Hematopoietic multipotent progenitor cell treated with erythropoietin and hydrocortisone succinate and interleukin-3 and kit ligand, for 8 days (in vitro differentiated cells): ENCODE data around the gene NCK1.
A peak's percentile ranks its signal among the peaks of the same experiment; 100 is the strongest.
"Not testable (repeated sequence)": the region's sequence is repeated elsewhere in the genome, so short reads cannot be mapped to it uniquely, and the experiment has no call there.

Experiments used
- DNase-seq: peaks from one replicate; pipeline ENCODE4 v3.0.0-alpha.2; 2015

NCK1 gene

GRCh38 chr3:136949708-136950107 lies 87.7 kb downstream of the NCK1 start:
- DNase-seq, result no peak

DNA sequence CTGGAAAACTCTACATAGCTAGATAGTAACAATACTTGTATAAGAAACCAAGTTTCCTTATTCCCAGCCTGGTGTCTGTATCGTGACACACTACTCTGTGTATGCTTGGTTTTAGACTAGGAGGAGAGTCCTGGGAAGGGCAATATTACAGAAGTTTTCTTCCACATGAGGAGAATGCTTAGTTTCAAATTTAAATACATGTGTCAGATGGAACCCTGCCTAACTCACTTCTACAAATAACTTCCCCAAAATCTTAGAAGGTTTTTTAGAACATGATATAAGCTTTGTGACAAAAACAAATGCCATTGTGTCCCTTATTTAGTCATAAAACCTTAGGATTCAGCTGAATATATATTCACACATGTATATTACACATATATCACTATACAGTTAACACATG lies 88.6 kb downstream of the NCK1 start:
- DNase-seq, result no peak

- DNase-seq, result no peak
Measured at GRCh38 chr3:136952292-136952691, 90.3 kb downstream of the NCK1 start.

- DNase-seq, result no peak
Measured at GRCh38 chr3:136954251-136954650, 92.2 kb downstream of the NCK1 start.

GRCh38 chr3:136954980-136955780 lies 93.2 kb downstream of the NCK1 start:
- DNase-seq, result no peak

- no peak for DNase-seq
Measured at GRCh38 chr3:136955813-136956212, 93.8 kb downstream of the NCK1 start.

DNA sequence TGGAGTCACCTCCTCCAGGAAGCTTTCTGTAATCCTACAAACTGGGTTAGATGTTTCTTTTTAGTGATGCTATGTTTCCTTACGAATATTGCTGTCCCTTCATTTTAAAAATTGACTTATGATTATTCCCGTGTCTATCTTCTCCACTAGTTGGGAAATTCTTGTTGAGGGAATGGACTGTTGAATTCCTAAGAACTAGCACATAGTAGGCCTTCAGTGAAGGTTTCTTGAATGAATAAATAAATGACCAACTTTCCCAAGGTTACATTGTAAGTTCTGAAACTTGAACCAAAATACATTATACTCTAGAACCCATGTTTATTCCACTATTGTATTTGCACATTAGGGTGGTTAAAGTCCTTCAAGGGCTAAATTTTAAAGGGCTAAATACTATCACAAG lies 95.0 kb downstream of the NCK1 start:
- no peak for DNase-seq

DNA sequence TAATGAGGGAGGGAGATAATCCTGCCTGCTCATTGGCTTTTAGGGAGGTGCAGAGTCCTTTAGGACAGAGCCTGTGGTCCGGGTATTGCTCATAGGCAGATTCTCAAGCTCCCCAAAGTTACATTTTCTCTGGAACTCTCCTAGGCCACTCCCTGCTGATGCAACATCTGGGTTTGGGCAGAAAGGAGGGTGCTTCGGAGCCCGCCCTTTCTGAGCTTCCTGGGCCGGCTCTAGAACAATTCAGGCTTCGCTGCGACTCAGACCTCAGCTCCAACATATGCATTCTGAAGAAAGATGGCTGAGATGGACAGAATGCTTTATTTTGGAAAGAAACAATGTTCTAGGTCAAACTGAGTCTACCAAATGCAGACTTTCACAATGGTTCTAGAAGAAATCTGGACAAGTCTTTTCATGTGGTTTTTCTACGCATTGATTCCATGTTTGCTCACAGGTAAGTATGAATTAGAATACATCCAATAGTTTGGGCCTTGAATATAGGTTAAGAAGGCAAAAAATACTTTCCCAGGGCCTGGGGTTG lies 95.8 kb downstream of the NCK1 start, which contains the start of gene IL20RB:
Gene IL20RB, plus strand, starts transcription at position 233 of the 538 bp plus-strand sequence. Its CDS starts 131 bp downstream, at position 364.
- DNase-seq, result no peak

DNA sequence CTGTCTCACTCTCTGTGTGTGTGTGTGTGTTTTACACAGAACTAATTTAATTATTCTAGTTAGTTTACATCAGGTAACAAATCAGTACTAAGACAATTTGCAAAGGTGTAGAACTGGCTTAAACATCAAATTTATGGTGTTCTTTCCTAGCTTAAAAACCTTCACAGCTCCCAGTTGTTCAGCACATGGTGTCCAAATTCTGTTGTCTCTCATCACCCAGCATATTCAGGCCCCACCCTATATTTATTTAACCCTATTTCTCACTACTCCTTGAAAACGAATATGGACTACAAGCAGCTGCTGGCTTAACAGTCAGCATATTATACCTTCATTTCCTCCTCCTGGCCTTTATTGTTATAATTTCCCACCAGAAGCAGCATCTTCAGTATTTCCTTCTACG lies 96.9 kb downstream of the NCK1 start:
- DNase-seq, result no peak

- DNase-seq, result no peak
Measured at GRCh38 chr3:136959599-136959998, 97.6 kb downstream of the NCK1 start.

- no peak for DNase-seq
Measured at GRCh38 chr3:136960838-136961836, 99.1 kb downstream of the NCK1 start.

DNA sequence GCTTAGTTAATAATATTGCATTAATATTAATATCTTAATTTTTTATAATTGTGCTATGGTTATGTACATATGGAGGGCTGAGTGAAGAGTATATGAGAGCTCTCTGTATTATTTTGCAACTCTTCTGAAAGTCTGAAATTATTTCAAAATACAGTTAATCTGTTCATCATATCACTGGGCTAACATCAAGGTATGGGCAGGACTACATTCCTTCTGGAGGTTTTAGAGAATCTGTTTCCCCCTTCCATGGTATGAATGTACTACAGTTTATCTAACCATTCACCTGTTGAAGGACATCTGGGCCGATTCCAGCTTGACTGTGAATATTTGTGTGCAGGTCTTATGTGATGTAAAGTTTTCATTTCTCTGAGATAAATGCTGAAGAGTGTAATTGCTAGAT lies 100.9 kb downstream of the NCK1 start:
- no peak for DNase-seq

- not testable (repeated sequence) for DNase-seq
Measured at GRCh38 chr3:136969539-136969938, 107.5 kb downstream of the NCK1 start.

DNA sequence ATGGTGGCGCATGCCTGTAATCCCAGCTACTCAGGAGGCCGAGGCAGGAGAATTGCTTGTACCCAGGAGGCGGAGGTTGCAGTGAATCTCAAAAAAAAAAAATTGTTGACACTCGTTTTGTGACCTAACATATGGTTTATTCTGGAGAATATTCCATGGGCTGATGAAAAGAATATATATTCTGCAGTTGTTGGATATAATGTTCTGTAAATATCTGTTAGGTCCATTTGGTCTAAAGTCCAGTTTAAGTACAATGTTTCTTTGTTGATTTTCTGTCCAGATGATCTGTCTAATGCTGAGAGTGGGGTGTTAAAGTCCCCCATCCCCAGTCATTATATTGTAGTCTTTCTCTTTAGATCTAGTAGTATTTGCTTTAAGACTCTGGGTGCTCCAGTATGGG lies 111.3 kb downstream of the NCK1 start:
- no peak for DNase-seq

DNA sequence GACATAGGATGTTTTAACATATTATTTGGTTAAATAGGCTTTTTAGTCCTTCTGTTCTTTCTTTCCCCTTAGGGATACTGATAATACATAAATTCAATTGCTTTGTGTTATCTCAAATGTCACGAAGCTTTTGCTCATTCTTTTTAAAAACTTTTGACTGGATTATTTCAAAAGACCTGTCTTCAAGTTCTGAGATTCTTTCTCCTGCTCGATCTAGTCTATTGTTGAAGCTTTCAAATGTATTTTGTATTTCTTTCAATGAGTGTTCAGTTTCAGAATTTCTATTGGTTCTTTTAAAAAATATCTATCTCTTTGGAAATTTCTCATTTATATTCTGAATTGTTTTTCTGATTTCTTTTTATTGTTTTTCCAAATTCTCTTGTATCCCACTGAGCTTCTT lies 112.7 kb downstream of the NCK1 start:
- DNase-seq, result no peak

DNA sequence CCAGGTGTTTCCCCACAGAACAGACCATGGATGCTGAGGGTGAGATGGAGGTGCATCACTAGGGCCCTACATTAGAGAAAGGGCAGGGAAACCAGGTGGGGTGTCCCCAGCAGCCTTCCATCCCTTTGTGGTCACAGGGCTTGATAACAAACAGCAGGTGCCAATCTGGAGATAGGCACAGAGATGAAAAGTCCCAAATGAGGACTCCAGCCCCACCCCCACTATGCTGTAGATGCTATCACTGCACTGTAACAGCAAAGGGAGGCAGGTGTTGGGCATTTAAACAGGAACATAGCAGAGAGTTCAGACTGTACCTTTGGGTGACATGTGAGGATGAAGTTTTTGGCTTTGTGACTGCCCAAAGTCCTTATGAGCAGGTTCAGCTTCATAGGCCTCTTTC lies 117.2 kb downstream of the NCK1 start:
- DNase-seq, result no peak

DNA sequence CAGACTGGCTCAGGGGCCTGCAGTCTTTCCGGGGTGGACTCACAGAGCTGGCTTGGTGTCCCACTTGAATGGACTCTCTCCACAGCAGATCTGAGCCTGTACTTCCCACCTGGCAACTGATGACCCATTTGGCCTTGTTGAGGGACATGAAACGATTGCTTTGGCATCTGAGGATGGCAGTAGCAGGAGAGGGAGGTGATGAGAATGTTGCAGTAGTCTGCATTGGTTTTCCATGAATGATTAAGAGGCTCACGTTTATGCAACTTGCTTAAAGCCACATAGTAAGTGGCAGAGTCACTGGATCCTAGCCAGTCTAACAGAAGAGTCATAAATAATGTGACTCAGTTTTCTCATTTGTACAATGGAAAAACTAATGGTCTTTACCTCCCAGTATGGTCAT lies 117.7 kb downstream of the NCK1 start:
- no peak for DNase-seq

DNA sequence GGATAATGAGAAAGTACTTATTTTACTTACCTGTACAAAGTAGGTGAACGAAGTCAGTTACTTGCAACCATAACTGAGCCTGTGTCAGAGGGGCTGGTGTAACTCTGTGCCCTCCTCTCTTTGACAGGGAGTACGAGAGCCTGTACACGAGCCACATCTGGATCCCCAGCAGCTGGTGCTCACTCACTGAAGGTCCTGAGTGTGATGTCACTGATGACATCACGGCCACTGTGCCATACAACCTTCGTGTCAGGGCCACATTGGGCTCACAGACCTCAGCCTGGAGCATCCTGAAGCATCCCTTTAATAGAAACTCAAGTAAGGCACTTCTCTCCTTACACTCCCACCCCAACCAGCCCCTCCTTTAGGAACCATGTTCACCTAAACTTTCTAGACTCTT lies 120.0 kb downstream of the NCK1 start:
- no peak for DNase-seq

GRCh38 chr3:136982520-136983138 lies 120.6 kb downstream of the NCK1 start:
- DNase-seq, result no peak

DNA sequence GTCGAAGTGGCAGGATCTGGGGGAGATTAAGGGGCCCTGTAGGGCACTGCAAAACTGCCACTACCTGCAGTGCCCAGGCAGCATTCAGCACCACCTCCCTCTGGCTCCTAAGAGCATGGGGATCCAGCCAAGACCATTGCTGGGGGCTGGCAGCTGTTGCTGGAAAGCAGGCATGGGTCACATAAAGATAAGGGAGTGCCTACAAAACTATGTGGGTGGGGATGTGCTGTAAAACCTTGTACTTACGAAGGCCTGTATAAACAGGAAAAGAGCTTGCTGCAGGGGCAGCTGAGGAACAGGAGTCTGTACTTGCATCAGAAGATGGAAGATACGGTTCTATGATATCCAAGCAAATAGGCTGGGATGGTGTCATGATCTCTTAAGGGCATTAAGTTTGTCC lies 122.8 kb downstream of the NCK1 start:
- peak; percentile 52 for DNase-seq

DNA sequence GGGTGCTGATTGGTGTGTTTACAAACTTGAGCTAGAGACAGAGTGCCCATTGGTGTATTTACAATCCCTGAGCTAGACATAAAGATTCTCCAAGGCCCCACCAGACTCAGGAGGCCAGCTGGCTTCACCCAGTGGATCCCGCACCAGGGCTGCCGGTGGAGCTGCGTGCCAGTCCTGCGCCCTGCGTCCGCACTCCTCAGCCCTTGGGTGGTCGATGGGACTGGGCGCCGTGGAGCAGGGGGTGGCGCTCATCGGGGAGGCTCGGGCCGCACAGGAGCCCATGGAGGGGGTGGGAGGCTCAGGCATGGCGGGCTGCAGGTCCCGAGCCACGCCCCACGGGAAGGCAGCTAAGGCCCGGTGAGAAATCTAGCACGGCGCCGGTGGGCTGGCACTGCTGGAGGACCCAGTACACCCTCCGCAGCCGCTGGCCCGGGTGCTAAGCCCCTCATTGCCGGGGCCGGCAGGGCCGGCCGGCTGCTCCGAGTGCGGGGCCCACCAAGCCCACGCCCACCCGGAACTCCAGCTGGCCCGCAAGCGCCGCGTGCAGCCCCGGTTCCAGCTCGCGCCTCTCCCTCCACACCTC lies 125.5 kb downstream of the NCK1 start:
- DNase-seq, result not testable (repeated sequence)

DNA sequence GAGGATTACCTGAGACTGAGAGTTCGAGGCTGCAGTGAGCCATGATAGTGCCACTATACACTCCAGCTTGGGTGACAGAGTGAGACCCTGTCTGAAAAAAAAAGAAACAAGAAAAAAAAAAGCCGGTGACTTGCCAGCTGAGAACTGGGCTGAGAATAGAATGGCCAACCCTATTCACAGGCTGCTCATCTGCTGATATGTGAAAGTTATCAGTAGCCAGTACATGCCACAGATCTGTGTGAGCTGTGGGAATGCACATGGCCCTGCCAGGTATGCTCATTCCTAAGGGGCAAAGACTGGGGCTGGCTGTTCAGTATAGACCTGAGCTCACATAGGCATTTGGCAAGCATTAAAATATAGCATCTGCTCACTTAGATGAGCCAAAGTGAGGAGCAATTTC lies 126.6 kb downstream of the NCK1 start:
- DNase-seq, result no peak
